ENCODE results near the gene RIC3.

RIC3 gene

GRCh38 chr11:8201644-8202365, 33.0 kb upstream of the RIC3 start:
- Mint-ChIP-seq H3K4me1 (peaks cover 33 to 55% of the 10 kb centered on the region in 2 donors), H3K9me3 (peaks cover 0 to 2% of the 10 kb centered on the region in 2 donors), H3K4me3 (peak overlapping the region in 1 of 2 donors; percentile 31), H3K27ac (peak overlapping the region; percentile 4), H3K36me3 (no peaks in the 10 kb centered on the region), H3K27me3 (peaks cover 0 to 4% of the 10 kb centered on the region in 2 donors)
- ATAC-seq (replicated peaks) (peak; percentile 95 to 96), DNase-seq (peak; percentile 60)

GRCh38 chr11:8199676-8200075, 30.9 kb upstream of the RIC3 start:
- H3K27ac Mint-ChIP-seq, result no peak overlapping the region

GRCh38 chr11:8196749-8197148, 27.9 kb upstream of the RIC3 start:
- H3K36me3 Mint-ChIP-seq, result no peaks in the 10 kb centered on the region
- H3K4me3 Mint-ChIP-seq, result no peak overlapping the region
- H3K27ac Mint-ChIP-seq, result no peak overlapping the region
- peaks cover 5 to 14% of the 10 kb centered on the region in 2 donors for H3K27me3 Mint-ChIP-seq
- no peaks in the 10 kb centered on the region for H3K9me3 Mint-ChIP-seq
- ATAC-seq (replicated peaks) (no peak), DNase-seq (no peak)
- H3K4me1 Mint-ChIP-seq, result peaks cover 11 to 18% of the 10 kb centered on the region in 2 donors

More at GRCh38 chr11:8199676-8200075, 30.9 kb upstream of the RIC3 start:
- no peak for DNase-seq
- H3K4me1 Mint-ChIP-seq, result peaks cover 26 to 35% of the 10 kb centered on the region in 2 donors
- ATAC-seq (replicated peaks), result no peak
- H3K36me3 Mint-ChIP-seq, result no peaks in the 10 kb centered on the region
- peaks cover 0 to 2% of the 10 kb centered on the region in 2 donors for H3K9me3 Mint-ChIP-seq
- peaks cover 0 to 8% of the 10 kb centered on the region in 2 donors for H3K27me3 Mint-ChIP-seq
- no peak overlapping the region for H3K4me3 Mint-ChIP-seq

- no peaks in the 10 kb centered on the region for H3K36me3 Mint-ChIP-seq
- no peak for DNase-seq
- H3K4me1 Mint-ChIP-seq, result peaks cover 9 to 13% of the 10 kb centered on the region in 2 donors
- no peak overlapping the region for H3K27ac Mint-ChIP-seq
- no peak for ATAC-seq (replicated peaks)
- no peak overlapping the region for H3K4me3 Mint-ChIP-seq
- H3K9me3 Mint-ChIP-seq, result no peaks in the 10 kb centered on the region
- H3K27me3 Mint-ChIP-seq, result peaks cover 5 to 14% of the 10 kb centered on the region in 2 donors
Measured at GRCh38 chr11:8194956-8195355, 26.1 kb upstream of the RIC3 start.

- Mint-ChIP-seq H3K4me3 (no peak overlapping the region), H3K4me1 (peaks cover 8 to 13% of the 10 kb centered on the region in 2 donors), H3K27me3 (peaks cover 5 to 14% of the 10 kb centered on the region in 2 donors), H3K9me3 (no peaks in the 10 kb centered on the region), H3K27ac (no peak overlapping the region), H3K36me3 (no peaks in the 10 kb centered on the region)
- ATAC-seq (replicated peaks) (peak; percentile 33 to 67), DNase-seq (no peak)
Measured at GRCh38 chr11:8192896-8193209, 24.0 kb upstream of the RIC3 start.

- H3K27me3 Mint-ChIP-seq, result peaks cover 10 to 17% of the 10 kb centered on the region in 2 donors
- ATAC-seq (replicated peaks) (peak; percentile 73 to 84), DNase-seq (peak; percentile 28)
- H3K27ac Mint-ChIP-seq, result no peak overlapping the region
- no peaks in the 10 kb centered on the region for H3K36me3 Mint-ChIP-seq
- no peaks in the 10 kb centered on the region for H3K9me3 Mint-ChIP-seq
- peaks cover 4 to 13% of the 10 kb centered on the region in 2 donors for H3K4me1 Mint-ChIP-seq
- no peak overlapping the region for H3K4me3 Mint-ChIP-seq
Measured at GRCh38 chr11:8192016-8192895, 23.4 kb upstream of the RIC3 start.

- Mint-ChIP-seq H3K4me3 (no peak overlapping the region), H3K4me1 (peaks cover 4 to 7% of the 10 kb centered on the region in 2 donors), H3K27ac (no peak overlapping the region), H3K36me3 (no peaks in the 10 kb centered on the region), H3K9me3 (no peaks in the 10 kb centered on the region), H3K27me3 (peaks cover 26 to 30% of the 10 kb centered on the region in 2 donors)
- no peak for ATAC-seq (replicated peaks)
- DNase-seq, result no peak
Measured at GRCh38 chr11:8190431-8190830, 21.6 kb upstream of the RIC3 start.

GRCh38 chr11:8186429-8186828, 17.6 kb upstream of the RIC3 start:
- no peak overlapping the region for H3K4me3 Mint-ChIP-seq
- H3K4me1 Mint-ChIP-seq, result no peaks in the 10 kb centered on the region
- H3K27ac Mint-ChIP-seq, result no peak overlapping the region
- peaks cover 0 to 2% of the 10 kb centered on the region in 2 donors for H3K9me3 Mint-ChIP-seq
- DNase-seq, result no peak
- ATAC-seq (replicated peaks), result no peak
- peaks cover 45 to 52% of the 10 kb centered on the region in 2 donors for H3K27me3 Mint-ChIP-seq
- H3K36me3 Mint-ChIP-seq, result no peaks in the 10 kb centered on the region

GRCh38 chr11:8183111-8183510, 14.3 kb upstream of the RIC3 start:
- Mint-ChIP-seq H3K27ac (no peak overlapping the region), H3K36me3 (no peaks in the 10 kb centered on the region), H3K27me3 (peaks cover 48 to 63% of the 10 kb centered on the region in 2 donors), H3K4me3 (no peak overlapping the region), H3K4me1 (no peaks in the 10 kb centered on the region), H3K9me3 (peaks cover 0 to 2% of the 10 kb centered on the region in 2 donors)
- ATAC-seq (replicated peaks), result no peak
- no peak for DNase-seq

- no peak overlapping the region for H3K27ac Mint-ChIP-seq
- peaks cover 37 to 43% of the 10 kb centered on the region in 2 donors for H3K27me3 Mint-ChIP-seq
- H3K4me1 Mint-ChIP-seq, result no peaks in the 10 kb centered on the region
- DNase-seq (no peak), ATAC-seq (replicated peaks) (no peak)
- no peaks in the 10 kb centered on the region for H3K36me3 Mint-ChIP-seq
- peaks cover 0 to 2% of the 10 kb centered on the region in 2 donors for H3K9me3 Mint-ChIP-seq
- no peak overlapping the region for H3K4me3 Mint-ChIP-seq
Measured at GRCh38 chr11:8180469-8180868, 11.6 kb upstream of the RIC3 start.

- Mint-ChIP-seq H3K4me3 (no peak overlapping the region), H3K27me3 (peaks cover 32 to 42% of the 10 kb centered on the region in 2 donors), H3K36me3 (no peaks in the 10 kb centered on the region), H3K27ac (no peak overlapping the region), H3K4me1 (no peaks in the 10 kb centered on the region), H3K9me3 (peaks cover 0 to 2% of the 10 kb centered on the region in 2 donors)
- DNase-seq (no peak), ATAC-seq (replicated peaks) (no peak)
Measured at GRCh38 chr11:8178297-8178696, 9.5 kb upstream of the RIC3 start.

GRCh38 chr11:8177136-8177535, 8.3 kb upstream of the RIC3 start:
- Mint-ChIP-seq H3K9me3 (peaks cover 0 to under 1% of the 10 kb centered on the region in 2 donors), H3K4me3 (no peak overlapping the region), H3K36me3 (no peaks in the 10 kb centered on the region), H3K27me3 (peaks cover 26 to 40% of the 10 kb centered on the region in 2 donors), H3K27ac (no peak overlapping the region), H3K4me1 (no peaks in the 10 kb centered on the region)
- DNase-seq (no peak), ATAC-seq (replicated peaks) (no peak)

- no peak overlapping the region for H3K27ac Mint-ChIP-seq
- no peak for DNase-seq
- peaks cover 1 to 10% of the 10 kb centered on the region in 2 donors for H3K36me3 Mint-ChIP-seq
- peaks cover 13 to 36% of the 10 kb centered on the region in 2 donors for H3K4me1 Mint-ChIP-seq
- peak overlapping the region; percentile 92 to 98 for H3K4me3 Mint-ChIP-seq
- no peak for ATAC-seq (replicated peaks)
- peaks cover 41 to 43% of the 10 kb centered on the region in 2 donors for H3K27me3 Mint-ChIP-seq
- no peaks in the 10 kb centered on the region for H3K9me3 Mint-ChIP-seq
Measured at GRCh38 chr11:8167796-8168195, 1.0 kb downstream of the RIC3 start.

- DNase-seq, result no peak
- H3K4me1 Mint-ChIP-seq, result peaks cover 13 to 42% of the 10 kb centered on the region in 2 donors
- peaks cover 1 to 10% of the 10 kb centered on the region in 2 donors for H3K36me3 Mint-ChIP-seq
- H3K4me3 Mint-ChIP-seq, result no peak overlapping the region
- H3K27ac Mint-ChIP-seq, result no peak overlapping the region
- ATAC-seq (replicated peaks), result no peak
- H3K27me3 Mint-ChIP-seq, result peaks cover 25 to 32% of the 10 kb centered on the region in 2 donors
- H3K9me3 Mint-ChIP-seq, result no peaks in the 10 kb centered on the region
Measured at GRCh38 chr11:8164746-8165145, 4.1 kb downstream of the RIC3 start.
